ENCODE results near the gene TXNL4A.

The TXNL4A gene

DNA sequence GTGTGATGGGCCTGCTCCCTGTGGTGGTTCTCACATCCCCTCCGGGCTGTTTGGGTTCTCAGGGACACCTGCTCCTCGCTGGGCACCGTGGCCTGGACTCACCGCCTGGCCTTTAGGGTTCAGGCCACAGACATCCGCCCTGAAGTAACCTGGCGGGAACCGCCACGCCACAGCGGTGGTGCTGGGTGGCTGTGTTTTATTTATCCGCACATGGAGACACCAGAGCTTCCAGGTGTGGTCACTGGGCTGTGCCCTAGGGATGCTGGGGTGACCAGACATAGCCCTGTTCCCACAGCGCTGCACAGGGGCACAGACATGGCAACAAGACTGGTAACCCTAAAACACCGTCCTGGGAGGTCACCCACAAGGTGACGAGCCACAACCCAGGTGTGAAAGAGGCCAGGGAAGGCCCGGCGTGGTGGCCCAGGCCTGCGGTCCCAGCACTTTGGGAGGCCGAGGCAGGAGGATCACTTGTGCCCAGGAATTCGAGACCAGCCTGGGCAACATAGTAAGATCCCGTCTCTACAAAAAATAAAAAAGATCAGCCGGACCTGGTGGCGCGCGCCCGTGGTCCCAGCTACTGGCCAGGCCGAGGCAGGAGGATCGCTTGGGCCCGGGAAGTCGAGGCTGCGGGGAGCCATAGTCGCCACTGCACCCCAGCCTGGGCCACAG is 24.6 kb downstream of the TXNL4A start:
- no peak for DNase-seq

GRCh38 chr18:79962835-79963657 is 25.3 kb downstream of the TXNL4A start:
- DNase-seq, result no peak

DNA sequence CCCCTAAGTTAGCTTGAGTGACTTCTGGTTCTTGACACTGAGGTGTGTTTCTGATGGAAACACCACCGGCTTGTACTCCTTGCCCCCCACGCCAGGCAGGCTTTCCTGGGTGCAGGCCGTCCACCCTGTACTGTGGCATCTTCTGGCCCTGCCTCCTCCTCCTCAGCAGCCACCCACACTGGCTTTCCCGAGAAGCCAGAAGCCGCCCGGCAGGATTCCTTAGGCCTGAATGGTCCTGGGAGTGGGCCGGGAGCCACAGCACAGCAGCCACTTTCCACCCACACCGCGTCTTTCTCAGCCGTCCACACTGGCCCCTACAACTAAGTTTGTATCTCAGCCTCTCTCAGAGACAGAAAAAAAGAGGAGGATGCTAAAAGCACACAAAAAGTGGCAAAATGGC is 26.1 kb downstream of the TXNL4A start:
- no peak for DNase-seq

GRCh38 chr18:79961527-79962291 is 26.7 kb downstream of the TXNL4A start:
- DNase-seq, result no peak

GRCh38 chr18:79960921-79961526 is 27.3 kb downstream of the TXNL4A start:
- DNase-seq, result no peak

- DNase-seq, result peak; percentile 14
Observed at GRCh38 chr18:79960161-79960801, 28.1 kb downstream of the TXNL4A start.

GRCh38 chr18:79958981-79959380 is 29.4 kb downstream of the TXNL4A start:
- no peak for DNase-seq

DNA sequence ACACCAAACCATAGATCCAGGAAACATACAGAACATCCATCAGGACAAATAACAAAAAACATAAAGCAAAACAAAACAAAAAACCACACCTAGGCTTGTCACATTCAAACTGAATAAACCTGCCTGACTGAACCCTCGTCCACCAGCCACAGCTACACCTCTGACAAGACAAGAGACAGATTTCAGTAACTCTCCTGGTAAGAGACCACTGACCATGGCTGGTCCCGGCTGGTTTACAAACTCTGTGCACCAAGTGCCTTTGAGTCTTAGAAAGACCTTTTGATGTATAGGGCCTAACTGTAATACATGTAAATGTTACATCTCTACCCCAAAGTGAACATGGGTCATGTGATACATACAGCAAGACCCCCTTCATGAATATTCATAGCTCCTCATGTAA is 32.1 kb downstream of the TXNL4A start:
- no peak for DNase-seq

GRCh38 chr18:79955302-79956075 is 32.9 kb downstream of the TXNL4A start:
- DNase-seq, result no peak

GRCh38 chr18:79954791-79955190 is 33.6 kb downstream of the TXNL4A start:
- DNase-seq, result no peak

DNA sequence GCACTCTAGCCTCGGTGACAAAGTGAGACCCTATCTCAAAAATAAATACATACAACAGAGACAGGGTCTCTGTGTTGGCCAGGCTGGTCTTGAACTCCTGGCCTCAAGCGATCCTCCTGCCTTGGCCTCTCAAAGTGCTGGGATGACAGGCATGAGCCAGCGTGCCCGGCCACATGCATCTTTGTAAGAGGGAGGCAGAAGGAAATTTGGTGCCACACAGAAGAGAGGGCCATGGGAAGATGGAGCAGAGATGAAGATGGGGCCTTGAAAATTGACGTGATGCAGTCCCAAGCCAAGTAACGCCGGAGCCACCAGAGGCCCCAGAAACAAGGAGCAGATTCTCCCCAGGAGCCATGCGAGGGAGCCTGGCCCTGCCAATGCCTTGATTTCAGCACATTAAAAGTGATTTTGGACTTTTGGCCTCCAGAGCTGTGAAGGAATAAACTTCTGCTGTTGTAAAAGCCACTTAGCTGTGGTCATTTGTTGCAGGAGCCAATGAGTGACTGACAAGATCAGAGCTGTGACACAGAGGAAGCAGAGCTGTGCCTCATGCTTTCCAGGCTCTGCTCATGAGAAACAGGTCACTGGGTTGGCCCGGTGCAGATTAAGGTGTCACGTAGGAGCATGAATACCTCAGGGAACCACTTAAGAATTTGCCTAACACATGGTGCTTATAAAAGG is 34.3 kb downstream of the TXNL4A start:
- DNase-seq, result peak; percentile 26

DNA sequence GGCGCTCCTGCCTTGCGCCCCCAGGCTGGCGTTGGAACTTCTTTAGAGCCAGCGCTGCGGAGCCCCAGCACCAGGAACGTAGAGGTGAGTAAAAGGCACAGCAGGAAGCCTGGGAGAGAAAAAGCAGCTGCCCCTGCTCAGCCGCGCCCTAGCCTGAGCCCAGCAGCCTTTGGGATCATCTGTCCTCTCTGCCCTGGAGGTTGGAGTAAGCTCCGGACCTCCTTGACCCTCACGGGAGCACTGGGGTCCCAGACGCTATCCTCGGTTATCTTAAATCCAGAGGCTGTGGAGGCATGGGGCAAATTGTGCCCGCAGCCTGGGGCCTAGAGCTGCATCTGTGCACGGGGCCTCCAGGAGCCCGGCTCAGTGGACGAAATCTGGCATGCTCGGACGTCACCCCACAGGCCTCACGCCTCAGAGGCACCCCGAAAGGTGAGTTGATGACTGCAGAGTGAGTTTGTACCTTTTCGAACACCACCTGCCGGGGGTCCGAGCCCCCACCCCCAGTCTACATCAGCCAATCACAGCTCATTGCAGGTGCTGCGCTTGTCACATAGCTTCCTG is 35.3 kb downstream of the TXNL4A start:
- peak; percentile 45 for DNase-seq

DNA sequence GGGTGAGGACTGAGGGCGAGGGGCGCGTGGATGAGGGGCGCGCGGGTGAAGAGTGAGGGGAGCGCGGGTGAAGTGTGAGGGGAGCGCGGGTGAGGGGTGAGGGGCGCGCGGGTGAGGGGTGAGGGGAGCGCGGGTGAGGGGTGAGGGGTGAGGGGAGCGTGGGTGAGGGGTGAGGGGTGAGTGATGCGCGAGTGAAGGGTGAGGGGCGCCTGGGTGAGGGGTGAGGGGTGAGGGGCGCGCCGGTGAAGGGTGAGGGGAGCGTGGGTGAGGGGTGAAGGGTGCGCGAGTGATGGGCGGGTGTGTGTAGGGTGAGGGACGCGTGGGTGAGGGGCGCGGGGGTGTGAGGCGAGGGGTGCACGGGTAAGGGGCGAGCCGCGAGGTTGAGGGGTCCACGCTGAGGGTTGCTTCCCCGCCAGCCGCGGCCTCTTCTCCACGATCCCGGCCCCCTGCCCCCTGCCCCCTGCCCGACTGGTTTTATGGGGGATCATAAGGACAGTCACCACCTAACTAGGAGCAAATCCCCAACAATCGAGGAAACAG is 35.8 kb downstream of the TXNL4A start:
- DNase-seq, result no peak

DNA sequence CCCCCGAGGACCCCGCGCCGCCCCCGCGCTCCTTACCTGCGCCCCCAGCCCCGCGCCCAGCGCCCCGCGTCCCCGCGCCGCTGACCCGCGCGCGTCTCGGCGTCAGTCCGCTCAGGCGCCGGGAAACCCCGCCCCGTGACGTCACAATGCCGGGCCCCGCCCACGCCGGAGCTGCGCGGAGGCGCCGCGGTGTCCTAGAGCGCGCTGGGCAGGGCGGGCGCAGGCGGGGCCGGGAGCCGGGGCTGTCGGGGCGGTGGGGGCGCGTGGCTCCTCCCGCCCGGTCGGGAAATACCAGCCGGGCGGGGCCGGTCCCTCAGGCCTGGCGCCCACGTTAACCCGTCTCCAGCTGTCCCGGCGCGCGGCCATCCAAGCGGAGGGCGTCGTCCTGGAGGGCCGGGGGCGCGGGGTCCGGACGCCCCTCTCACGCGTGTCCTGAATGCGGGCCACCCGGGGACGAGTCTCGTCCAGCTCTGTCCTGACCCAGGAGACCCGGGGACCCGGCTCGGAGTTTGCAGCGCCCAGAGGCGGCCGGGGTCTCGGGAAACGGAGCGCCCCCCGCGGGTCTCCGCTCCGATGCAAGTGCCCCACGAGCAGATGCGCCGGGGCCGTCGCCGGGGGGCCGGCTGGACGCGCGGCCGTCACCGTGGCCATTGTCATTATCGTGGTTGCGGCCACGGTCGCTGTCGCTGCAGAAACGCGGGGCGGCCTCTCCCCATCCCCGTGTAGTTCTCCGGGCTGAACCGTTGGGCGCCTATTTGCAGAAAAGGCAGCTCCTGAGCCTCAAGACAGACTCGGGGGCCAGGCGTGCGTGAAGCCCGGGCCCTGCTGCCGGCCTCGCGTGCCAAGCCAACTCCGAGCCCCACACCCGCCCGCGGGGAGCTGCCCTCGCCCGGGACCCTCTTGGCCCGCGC is 36.6 kb downstream of the TXNL4A start, which contains the start of gene SLC66A2:
SLC66A2 (minus strand) TSS at position 109 of the 911 bp plus-strand sequence. CDS start 727 bp downstream, outside the sequence.
- peak; percentile 96 for DNase-seq

GRCh38 chr18:79950515-79951341 is 37.6 kb downstream of the TXNL4A start:
- DNase-seq, result peak; percentile 69

DNA sequence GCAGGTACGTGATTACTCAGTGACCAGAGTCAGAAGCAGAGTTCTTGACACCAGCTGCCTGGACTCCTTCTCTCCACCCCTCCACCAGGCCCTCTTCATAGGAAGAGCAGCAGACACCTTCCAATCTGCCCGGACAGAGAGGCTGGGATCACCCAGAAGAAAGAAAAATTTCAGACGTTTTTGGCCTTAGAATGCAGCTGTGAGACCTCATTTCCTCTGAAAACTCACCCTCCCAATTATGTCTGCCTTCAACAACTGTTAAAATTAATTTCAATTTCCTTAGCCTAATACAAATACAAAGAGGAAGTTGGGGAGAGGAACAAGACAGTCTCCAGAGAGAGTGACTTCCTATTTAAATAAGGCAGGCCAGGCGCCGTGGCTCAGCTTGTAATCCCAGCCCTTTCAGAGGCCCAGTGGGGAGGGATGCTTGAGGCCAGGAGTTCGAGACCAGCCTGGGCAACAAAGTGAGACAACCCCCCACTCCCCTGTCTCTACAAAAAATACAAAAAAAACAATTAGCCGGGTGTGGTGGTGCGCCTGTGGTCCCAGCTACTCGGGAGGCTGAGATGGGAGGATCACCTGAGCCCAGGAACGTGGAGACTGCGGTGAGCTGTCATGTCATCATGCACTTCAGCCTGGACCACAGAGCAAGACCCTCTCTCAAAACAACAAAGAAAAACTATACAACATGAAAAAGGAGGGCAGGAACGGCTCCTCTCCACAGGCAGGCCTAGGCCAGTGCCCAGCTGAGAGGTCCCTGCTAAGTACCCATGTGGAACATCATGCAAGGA is 38.5 kb downstream of the TXNL4A start:
- DNase-seq, result peak; percentile 39

- no peak for DNase-seq
Observed at GRCh38 chr18:79948719-79949411, 39.5 kb downstream of the TXNL4A start.
